Loucy (cell line): ENCODE measurements around the gene AKR1B15.

Experiments used
- CTCF ChIP-seq: fragments of 200-600 bp; sonication (generic); conservative IDR thresholded peaks from 2 replicates; pipeline ENCODE4 v1.5.1; 2014; ENCODE audit warnings: mild to moderate bottlenecking, antibody characterized with exemption, low read length
- EZH2phosphoT487 ChIP-seq: fragments of 200-600 bp; IDR thresholded peaks from 2 replicates; pipeline ENCODE4 v1.6.1; 2018; ENCODE audit warnings: antibody characterized with exemption, mild to moderate bottlenecking, moderate library complexity, borderline replicate concordance

GRCh38 chr7:134548877-134549276 lies at the start of gene AKR1B15:
- TF ChIP-seq CTCF (no peak), EZH2phosphoT487 (no peak)
